SU-DHL-6 (cell line): ENCODE results near the gene CLHC1.

Experiments used
- H2AFZ ChIP-seq: fragments of 200-600 bp; sonication (generic); 2 replicates; pipeline ENCODE4 v1.6.1; 2014; ENCODE audit warnings: low read depth, mild to moderate bottlenecking, moderate library complexity, mixed read lengths, antibody characterized with exemption, low read length; ENCODE audit not compliant: severe bottlenecking
- H3F3A ChIP-seq: fragments of 200-600 bp; shearing (Covaris generic); 2 replicates; pipeline ENCODE4 v1.6.0; 2016; ENCODE audit warnings: antibody characterized with exemption, mild to moderate bottlenecking; ENCODE audit not compliant: insufficient read depth
- H3K27ac ChIP-seq: fragments of 200-600 bp; sonication (generic); 2 replicates; pipeline ENCODE4 v1.5.1; 2016; ENCODE audit warnings: low read depth, mild to moderate bottlenecking, low read length, moderate library complexity, mixed read lengths
- H3K27me3 ChIP-seq: fragments of 200-600 bp; sonication (generic), shearing (Covaris generic); 2 replicates; pipeline ENCODE4 v1.6.0; 2014; ENCODE audit warnings: mild to moderate bottlenecking, low read length
- H3K36me3 ChIP-seq: fragments of 200-600 bp; sonication (generic); 2 replicates; pipeline ENCODE4 v1.6.1; 2014; ENCODE audit warnings: mild to moderate bottlenecking, low read length, mixed read lengths
- H3K4me2 ChIP-seq: fragments of 300-600, 200-600 bp; shearing (Covaris generic), sonication (generic); 2 replicates; pipeline ENCODE4 v1.6.0; 2014; ENCODE audit warnings: low read length, low read depth, mild to moderate bottlenecking; ENCODE audit not compliant: poor library complexity, severe bottlenecking
- H3K4me3 ChIP-seq: fragments of 200-600 bp; sonication (generic); 2 replicates; pipeline ENCODE4 v1.5.1; 2014; ENCODE audit warnings: antibody characterized with exemption, low read length, mild to moderate bottlenecking, mixed read lengths; ENCODE audit not compliant: insufficient read depth, poor library complexity, severe bottlenecking
- H3K79me2 ChIP-seq: fragments of 200-600 bp; sonication (generic); 2 replicates; pipeline ENCODE4 v1.6.1; 2014; ENCODE audit warnings: mild to moderate bottlenecking, low read length, moderate library complexity; ENCODE audit not compliant: insufficient read depth
- H3K9ac ChIP-seq: fragments of 200-600 bp; sonication (generic); 2 replicates; pipeline ENCODE4 v1.7.0; 2014; ENCODE audit warnings: mild to moderate bottlenecking, low read length
- H3K9me2 ChIP-seq: fragments of 200-600 bp; sonication (generic); replicated peaks from 2 replicates; pipeline ENCODE4 v1.6.1; 2014; ENCODE audit warnings: low read length; ENCODE audit not compliant: insufficient read depth
- H3K9me3 ChIP-seq: fragments of 200-600 bp; sonication (generic); 2 replicates; pipeline ENCODE4 v1.6.1; 2014; ENCODE audit warnings: low read length, mixed read lengths; ENCODE audit not compliant: insufficient read depth
- H4K20me1 ChIP-seq: fragments of 200-600 bp; sonication (generic); 2 replicates; pipeline ENCODE4 v1.6.1; 2014; ENCODE audit warnings: low read depth, mild to moderate bottlenecking, antibody characterized with exemption, low read length, moderate library complexity, mixed read lengths
- EZH2phosphoT487 ChIP-seq: fragments of 200-600 bp; sonication (generic), shearing (Covaris generic); conservative IDR thresholded peaks from 2 replicates; pipeline ENCODE4 v1.6.1; 2018; ENCODE audit warnings: mild to moderate bottlenecking, antibody characterized with exemption, low read length, moderate library complexity, mixed read lengths
- TF ChIP-seq, protein P1 (sequence below): fragments of 200-600 bp; sonication (generic); IDR thresholded peaks from one replicate; pipeline ENCODE4 v1.5.1; 2017; ENCODE audit warnings: antibody characterized with exemption, mild to moderate bottlenecking, low read length, moderate library complexity; ENCODE audit not compliant: insufficient read depth, poor library complexity, severe bottlenecking

The CLHC1 gene

DNA sequence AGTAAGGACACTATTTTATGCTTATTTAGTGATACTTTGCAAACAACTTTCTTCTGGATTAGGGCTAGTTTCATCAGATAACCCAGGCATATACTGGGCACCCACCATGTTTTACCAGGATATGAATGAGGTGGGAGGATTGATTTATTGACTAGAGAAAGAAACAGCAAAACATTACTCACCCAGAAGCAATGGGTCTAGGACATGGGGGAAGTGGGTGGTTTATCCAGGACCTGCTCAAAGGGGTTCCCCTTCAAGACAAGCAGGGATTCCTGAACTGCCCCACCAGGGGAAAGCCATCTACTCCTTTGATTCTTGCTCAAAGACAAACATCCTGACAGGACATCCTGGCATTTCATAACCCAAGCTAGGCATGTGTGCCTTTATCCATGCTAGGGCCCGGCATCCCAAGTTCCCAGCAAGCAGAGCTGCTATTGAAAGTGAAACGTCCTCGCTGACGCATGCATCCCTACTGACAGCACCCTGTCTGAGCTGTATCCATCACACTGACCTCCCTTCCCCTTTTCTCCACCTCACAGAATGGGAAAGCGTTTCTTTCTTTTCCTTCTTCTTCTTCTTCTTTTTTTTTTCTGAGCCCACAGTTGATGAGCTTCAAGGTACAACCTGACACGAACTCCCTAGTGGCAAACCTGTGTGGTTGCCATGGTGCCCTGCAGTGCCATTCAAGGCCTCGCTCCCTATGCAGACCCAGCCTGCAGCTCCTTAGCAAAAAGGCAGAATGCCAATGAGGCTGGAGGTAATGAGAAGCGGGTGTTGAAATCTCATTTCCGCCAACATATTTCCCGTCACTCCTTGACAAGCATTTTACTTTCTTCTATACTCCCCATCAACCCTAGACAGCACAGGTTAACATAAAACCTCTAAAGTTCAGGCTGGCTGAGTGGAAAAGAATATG lies 70.5 kb downstream of the CLHC1 start:
- no peak for TF ChIP-seq EZH2phosphoT487
- TF ChIP-seq, protein P1, sequence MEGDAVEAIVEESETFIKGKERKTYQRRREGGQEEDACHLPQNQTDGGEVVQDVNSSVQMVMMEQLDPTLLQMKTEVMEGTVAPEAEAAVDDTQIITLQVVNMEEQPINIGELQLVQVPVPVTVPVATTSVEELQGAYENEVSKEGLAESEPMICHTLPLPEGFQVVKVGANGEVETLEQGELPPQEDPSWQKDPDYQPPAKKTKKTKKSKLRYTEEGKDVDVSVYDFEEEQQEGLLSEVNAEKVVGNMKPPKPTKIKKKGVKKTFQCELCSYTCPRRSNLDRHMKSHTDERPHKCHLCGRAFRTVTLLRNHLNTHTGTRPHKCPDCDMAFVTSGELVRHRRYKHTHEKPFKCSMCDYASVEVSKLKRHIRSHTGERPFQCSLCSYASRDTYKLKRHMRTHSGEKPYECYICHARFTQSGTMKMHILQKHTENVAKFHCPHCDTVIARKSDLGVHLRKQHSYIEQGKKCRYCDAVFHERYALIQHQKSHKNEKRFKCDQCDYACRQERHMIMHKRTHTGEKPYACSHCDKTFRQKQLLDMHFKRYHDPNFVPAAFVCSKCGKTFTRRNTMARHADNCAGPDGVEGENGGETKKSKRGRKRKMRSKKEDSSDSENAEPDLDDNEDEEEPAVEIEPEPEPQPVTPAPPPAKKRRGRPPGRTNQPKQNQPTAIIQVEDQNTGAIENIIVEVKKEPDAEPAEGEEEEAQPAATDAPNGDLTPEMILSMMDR: no peak
- H4K20me1 ChIP-seq: no peaks in the 10 kb centered on the region
- H2AFZ ChIP-seq: no peak overlapping the region
- no peaks in the 10 kb centered on the region for H3K9me2 ChIP-seq
- H3K4me3 ChIP-seq: no peak overlapping the region
- H3K27ac ChIP-seq: no peak overlapping the region
- H3K27me3 ChIP-seq: no peaks in the 10 kb centered on the region
- H3K9me3 ChIP-seq: no peaks in the 10 kb centered on the region
- H3K9ac ChIP-seq: no peak overlapping the region
- H3F3A ChIP-seq: no peaks in the 10 kb centered on the region
- H3K79me2 ChIP-seq: no peaks in the 10 kb centered on the region
- no peaks in the 10 kb centered on the region for H3K36me3 ChIP-seq
- H3K4me2 ChIP-seq: no peak overlapping the region

DNA sequence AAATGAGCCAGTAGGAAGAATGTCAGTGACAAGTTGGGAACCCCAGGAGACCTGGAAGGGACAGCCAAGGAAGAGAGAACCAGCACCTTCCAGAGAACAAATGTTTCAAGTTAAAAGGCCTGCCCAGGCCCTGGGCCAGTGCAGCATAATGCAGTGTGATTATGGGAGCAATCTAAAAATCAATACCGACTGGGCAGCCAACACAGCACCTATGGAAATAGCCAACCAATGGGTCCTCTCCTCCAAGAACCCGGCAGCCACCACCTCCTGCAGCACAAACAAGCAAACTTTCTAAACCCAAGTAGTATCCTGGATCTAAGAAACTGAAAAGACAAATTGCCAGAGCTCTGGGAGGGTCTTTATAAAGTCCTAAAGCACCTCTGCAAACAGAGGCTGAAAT lies 71.7 kb downstream of the CLHC1 start:
- no peak overlapping the region for H3K9ac ChIP-seq
- H4K20me1 ChIP-seq: no peaks in the 10 kb centered on the region
- no peaks in the 10 kb centered on the region for H3K9me3 ChIP-seq
- TF ChIP-seq, protein P1: no peak
- TF ChIP-seq EZH2phosphoT487: no peak
- H3K36me3 ChIP-seq: no peaks in the 10 kb centered on the region
- no peaks in the 10 kb centered on the region for H3K9me2 ChIP-seq
- H3K4me3 ChIP-seq: no peak overlapping the region
- H3F3A ChIP-seq: no peaks in the 10 kb centered on the region
- no peak overlapping the region for H3K27ac ChIP-seq
- no peaks in the 10 kb centered on the region for H3K79me2 ChIP-seq
- no peak overlapping the region for H2AFZ ChIP-seq
- H3K4me2 ChIP-seq: no peak overlapping the region
- H3K27me3 ChIP-seq: no peaks in the 10 kb centered on the region

DNA sequence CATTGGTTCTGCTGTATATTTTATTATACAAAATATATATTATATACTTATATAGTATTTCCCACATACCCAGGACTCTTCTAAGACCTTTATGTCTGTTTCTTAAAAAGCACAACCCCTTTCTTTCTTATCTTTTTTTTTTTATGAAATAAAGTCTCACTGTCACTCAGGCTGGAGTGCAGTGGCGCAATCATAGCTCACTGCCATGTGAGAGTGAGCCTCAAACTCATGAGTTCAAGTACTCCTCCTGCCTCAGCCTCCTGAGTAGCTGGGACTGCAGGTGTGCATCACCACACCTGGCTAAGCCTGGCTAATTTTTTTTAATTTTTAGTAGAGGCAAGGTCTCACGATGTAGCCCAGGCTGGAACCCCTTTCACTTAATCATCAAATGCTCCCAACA lies 72.3 kb downstream of the CLHC1 start:
- Histone ChIP-seq H3F3A (no peaks in the 10 kb centered on the region), H4K20me1 (no peaks in the 10 kb centered on the region), H3K4me2 (no peak overlapping the region), H3K9me2 (no peaks in the 10 kb centered on the region), H3K4me3 (no peak overlapping the region), H3K9ac (no peak overlapping the region), H3K36me3 (no peaks in the 10 kb centered on the region), H3K9me3 (no peaks in the 10 kb centered on the region), H3K79me2 (no peaks in the 10 kb centered on the region), H2AFZ (no peak overlapping the region), H3K27ac (no peak overlapping the region), H3K27me3 (no peaks in the 10 kb centered on the region)
- TF ChIP-seq, protein P1: no peak
- TF ChIP-seq EZH2phosphoT487: no peak
